Measurements from ENCODE around the gene MYH6. TPM values are rescaled to one million over a fixed set of nuclear protein-coding genes. Genes with fewer than 3 reads are reported as not detected.
A peak's percentile ranks its signal among the peaks of the same experiment; 100 is the strongest.

Gene MYH6
- total and polyA plus RNA-seq, 2 of the 13 experiments (the other 11 are each of a cell fraction or from before 2014, with no cell fraction given) = 0.01 TPM; not detected in 1

DNA sequence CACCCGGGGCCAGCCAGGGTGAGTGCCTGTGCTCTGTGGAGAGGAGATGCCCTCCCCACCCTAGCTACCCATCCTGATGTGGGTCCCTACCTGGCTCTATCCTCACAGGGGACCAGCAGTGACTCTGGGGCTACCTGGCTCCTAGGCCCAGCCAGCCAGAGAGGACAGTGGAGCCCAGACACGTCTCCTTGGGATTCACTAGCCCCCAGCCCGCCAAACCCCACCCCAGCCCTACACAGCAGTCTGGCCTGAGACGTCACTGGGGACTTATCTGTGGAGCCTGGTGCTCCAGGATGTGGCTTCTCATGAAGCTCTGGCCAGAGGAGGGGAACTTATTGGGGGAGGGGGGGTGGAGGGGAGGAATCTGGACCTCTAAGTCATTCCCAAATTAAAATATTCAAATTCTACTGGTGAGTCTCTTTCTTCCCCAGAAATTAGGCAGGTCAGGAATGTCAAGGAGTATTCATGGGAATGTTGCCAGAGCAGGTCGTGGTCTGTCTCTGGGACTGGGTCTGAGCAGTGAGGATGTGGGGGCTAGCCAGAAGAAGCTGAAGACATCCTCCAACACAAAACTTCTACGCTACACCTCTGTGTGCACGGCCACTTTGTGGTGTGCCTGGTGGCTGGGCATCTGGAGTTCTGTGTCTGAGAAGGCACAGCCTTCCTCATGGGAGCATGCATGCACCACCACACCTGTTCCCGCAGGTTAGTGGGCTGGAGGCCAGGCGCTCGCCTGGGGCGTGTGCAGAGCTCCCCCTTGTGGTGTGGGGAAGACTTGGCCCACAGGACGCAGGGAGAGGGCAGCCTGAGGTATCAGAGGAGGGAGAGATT lies 28.5 kb downstream of the MYH6 start (continued):
- TF ChIP-seq HOXA5 (CRISPR knock-in tag; IDR thresholded peaks at IDR 0.05) = 0 out of 2 replicates have a peak, but pooled peaks have one; percentile 24
- TF ChIP-seq HOXA3 (CRISPR knock-in tag; IDR thresholded peaks at IDR 0.05) = peak; percentile 55; the same call in 1 of the 2 replicates
- TF ChIP-seq, protein P1, sequence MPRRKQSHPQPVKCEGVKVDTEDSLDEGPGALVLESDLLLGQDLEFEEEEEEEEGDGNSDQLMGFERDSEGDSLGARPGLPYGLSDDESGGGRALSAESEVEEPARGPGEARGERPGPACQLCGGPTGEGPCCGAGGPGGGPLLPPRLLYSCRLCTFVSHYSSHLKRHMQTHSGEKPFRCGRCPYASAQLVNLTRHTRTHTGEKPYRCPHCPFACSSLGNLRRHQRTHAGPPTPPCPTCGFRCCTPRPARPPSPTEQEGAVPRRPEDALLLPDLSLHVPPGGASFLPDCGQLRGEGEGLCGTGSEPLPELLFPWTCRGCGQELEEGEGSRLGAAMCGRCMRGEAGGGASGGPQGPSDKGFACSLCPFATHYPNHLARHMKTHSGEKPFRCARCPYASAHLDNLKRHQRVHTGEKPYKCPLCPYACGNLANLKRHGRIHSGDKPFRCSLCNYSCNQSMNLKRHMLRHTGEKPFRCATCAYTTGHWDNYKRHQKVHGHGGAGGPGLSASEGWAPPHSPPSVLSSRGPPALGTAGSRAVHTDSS (CRISPR knock-in tag; conservative IDR thresholded peaks at IDR 0.05) = peak; percentile 78; the same call in 1 of the 2 replicates
- peak; percentile 22; the same call in 1 of the 2 replicates for TF ChIP-seq ZNF232 (CRISPR knock-in tag; IDR thresholded peaks at IDR 0.05; ENCODE audit: borderline replicate concordance)
- no peak for TF ChIP-seq ATF1 (CRISPR knock-in tag; IDR thresholded peaks at IDR 0.05)
- 0 out of 2 replicates have a peak, but pooled peaks have one; percentile 73 for TF ChIP-seq PAX8 (CRISPR knock-in tag; IDR thresholded peaks at IDR 0.05; ENCODE audit: borderline replicate concordance)
- peak; percentile 33; the same call in 1 of the 2 replicates for TF ChIP-seq ZFP37 (CRISPR knock-in tag; IDR thresholded peaks at IDR 0.05; ENCODE audit: borderline replicate concordance)
- TF ChIP-seq KDM3A (CRISPR knock-in tag; IDR thresholded peaks at IDR 0.05; ENCODE audit: low read depth) = peak; percentile 89
- TF ChIP-seq, protein P2, sequence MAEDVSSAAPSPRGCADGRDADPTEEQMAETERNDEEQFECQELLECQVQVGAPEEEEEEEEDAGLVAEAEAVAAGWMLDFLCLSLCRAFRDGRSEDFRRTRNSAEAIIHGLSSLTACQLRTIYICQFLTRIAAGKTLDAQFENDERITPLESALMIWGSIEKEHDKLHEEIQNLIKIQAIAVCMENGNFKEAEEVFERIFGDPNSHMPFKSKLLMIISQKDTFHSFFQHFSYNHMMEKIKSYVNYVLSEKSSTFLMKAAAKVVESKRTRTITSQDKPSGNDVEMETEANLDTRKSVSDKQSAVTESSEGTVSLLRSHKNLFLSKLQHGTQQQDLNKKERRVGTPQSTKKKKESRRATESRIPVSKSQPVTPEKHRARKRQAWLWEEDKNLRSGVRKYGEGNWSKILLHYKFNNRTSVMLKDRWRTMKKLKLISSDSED (CRISPR knock-in tag; IDR thresholded peaks at IDR 0.05) = no peak
- TF ChIP-seq MTF2 (CRISPR knock-in tag; IDR thresholded peaks at IDR 0.05; ENCODE audit: borderline replicate concordance) = peak; percentile 94; the same call in 1 of the 2 replicates
- TF ChIP-seq, protein P3, sequence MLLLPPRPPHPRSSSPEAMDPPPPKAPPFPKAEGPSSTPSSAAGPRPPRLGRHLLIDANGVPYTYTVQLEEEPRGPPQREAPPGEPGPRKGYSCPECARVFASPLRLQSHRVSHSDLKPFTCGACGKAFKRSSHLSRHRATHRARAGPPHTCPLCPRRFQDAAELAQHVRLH (CRISPR knock-in tag; IDR thresholded peaks at IDR 0.05; ENCODE audit: borderline replicate concordance, low read depth) = peak; percentile 75; the same call in 1 of the 2 replicates
- TF ChIP-seq, protein P4, sequence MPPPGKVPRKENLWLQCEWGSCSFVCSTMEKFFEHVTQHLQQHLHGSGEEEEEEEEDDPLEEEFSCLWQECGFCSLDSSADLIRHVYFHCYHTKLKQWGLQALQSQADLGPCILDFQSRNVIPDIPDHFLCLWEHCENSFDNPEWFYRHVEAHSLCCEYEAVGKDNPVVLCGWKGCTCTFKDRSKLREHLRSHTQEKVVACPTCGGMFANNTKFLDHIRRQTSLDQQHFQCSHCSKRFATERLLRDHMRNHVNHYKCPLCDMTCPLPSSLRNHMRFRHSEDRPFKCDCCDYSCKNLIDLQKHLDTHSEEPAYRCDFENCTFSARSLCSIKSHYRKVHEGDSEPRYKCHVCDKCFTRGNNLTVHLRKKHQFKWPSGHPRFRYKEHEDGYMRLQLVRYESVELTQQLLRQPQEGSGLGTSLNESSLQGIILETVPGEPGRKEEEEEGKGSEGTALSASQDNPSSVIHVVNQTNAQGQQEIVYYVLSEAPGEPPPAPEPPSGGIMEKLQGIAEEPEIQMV (CRISPR knock-in tag; IDR thresholded peaks at IDR 0.05; ENCODE audit: low read depth) = peak; percentile 79; the same call in 1 of the 2 replicates
- TF ChIP-seq, protein P5, sequence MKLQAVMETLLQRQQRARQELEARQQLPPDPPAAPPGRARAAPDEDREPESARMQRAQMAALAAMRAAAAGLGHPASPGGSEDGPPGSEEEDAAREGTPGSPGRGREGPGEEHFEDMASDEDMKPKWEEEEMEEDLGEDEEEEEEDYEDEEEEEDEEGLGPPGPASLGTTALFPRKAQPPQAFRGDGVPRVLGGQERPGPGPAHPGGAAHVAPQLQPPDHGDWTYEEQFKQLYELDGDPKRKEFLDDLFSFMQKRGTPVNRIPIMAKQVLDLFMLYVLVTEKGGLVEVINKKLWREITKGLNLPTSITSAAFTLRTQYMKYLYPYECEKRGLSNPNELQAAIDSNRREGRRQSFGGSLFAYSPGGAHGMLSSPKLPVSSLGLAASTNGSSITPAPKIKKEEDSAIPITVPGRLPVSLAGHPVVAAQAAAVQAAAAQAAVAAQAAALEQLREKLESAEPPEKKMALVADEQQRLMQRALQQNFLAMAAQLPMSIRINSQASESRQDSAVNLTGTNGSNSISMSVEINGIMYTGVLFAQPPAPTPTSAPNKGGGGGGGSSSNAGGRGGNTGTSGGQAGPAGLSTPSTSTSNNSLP (IDR thresholded peaks at IDR 0.05; ENCODE audit: low read depth, low read length) = no peak
- TF ChIP-seq, protein P6, sequence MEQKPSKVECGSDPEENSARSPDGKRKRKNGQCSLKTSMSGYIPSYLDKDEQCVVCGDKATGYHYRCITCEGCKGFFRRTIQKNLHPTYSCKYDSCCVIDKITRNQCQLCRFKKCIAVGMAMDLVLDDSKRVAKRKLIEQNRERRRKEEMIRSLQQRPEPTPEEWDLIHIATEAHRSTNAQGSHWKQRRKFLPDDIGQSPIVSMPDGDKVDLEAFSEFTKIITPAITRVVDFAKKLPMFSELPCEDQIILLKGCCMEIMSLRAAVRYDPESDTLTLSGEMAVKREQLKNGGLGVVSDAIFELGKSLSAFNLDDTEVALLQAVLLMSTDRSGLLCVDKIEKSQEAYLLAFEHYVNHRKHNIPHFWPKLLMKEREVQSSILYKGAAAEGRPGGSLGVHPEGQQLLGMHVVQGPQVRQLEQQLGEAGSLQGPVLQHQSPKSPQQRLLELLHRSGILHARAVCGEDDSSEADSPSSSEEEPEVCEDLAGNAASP (CRISPR knock-in tag; IDR thresholded peaks at IDR 0.05; ENCODE audit: borderline replicate concordance) = peak; percentile 71; the same call in 1 of the 2 replicates
